ENCODE results near the gene NUP160.
"Not testable (repeated sequence)": the region's sequence is repeated elsewhere in the genome, so short reads cannot be mapped to it uniquely, and the experiment has no call there.

The NUP160 gene

GRCh38 chr11:47889714-47890441, 41.7 kb upstream of the NUP160 start:
- no peak overlapping the region for H3K27ac ChIP-seq (ENCODE audit: low read depth, low read length)

GRCh38 chr11:47887910-47888569, 39.9 kb upstream of the NUP160 start:
- no peak overlapping the region for H3K9ac ChIP-seq (ENCODE audit: low read length)
- H3K36me3 ChIP-seq (ENCODE audit: control insufficient read depth, insufficient read depth, low read length), result no peaks in the 10 kb centered on the region
- H3K56ac ChIP-seq (ENCODE audit: low read length), result no peak overlapping the region
- H3K23ac ChIP-seq (ENCODE audit: low read length), result no peak overlapping the region
- no peak for DNase-seq
- no CpG with 5 or more reads among the region's 5 CpGs for WGBS (ENCODE audit: extremely low coverage, insufficient coverage, low lambda C conversion rate)
- H3K4ac ChIP-seq (ENCODE audit: low read depth, low read length), result no peak overlapping the region
- no peak overlapping the region for H3K27ac ChIP-seq (ENCODE audit: low read depth, low read length)
- no peaks in the 10 kb centered on the region for H3K79me1 ChIP-seq (ENCODE audit: low read length)
- no peak overlapping the region for H3K4me2 ChIP-seq (ENCODE audit: low read length)
- H2AK5ac ChIP-seq (ENCODE audit: low read length), result no peak overlapping the region
- H2BK5ac ChIP-seq (ENCODE audit: low read length), result no peak overlapping the region
- no peak overlapping the region for H4K5ac ChIP-seq (ENCODE audit: low read length)
- no peaks in the 10 kb centered on the region for H3K4me1 ChIP-seq (ENCODE audit: control insufficient read depth, low read depth, low read length)
- no peak overlapping the region for H2BK120ac ChIP-seq (ENCODE audit: low read depth, low read length)
- H3K18ac ChIP-seq (ENCODE audit: low read length), result no peak overlapping the region
- H3K4me3 ChIP-seq (ENCODE audit: low read length), result no peak overlapping the region
- no peak overlapping the region for H4K8ac ChIP-seq (ENCODE audit: low read depth, low read length)
- H2BK15ac ChIP-seq (replicated peaks; ENCODE audit: low read depth), result no peak overlapping the region
- H3K79me2 ChIP-seq (ENCODE audit: control insufficient read depth, insufficient read depth, low read length), result no peaks in the 10 kb centered on the region
- H3K27me3 ChIP-seq (ENCODE audit: insufficient read depth, low read length, poor library complexity), result no peaks in the 10 kb centered on the region

More at GRCh38 chr11:47889714-47890441, 41.7 kb upstream of the NUP160 start:
- Histone ChIP-seq H3K4me2 (ENCODE audit: low read length) (no peak overlapping the region), H3K18ac (ENCODE audit: low read length) (no peak overlapping the region), H2BK120ac (ENCODE audit: low read depth, low read length) (no peak overlapping the region), H3K56ac (ENCODE audit: low read length) (no peak overlapping the region), H2BK5ac (ENCODE audit: low read length) (no peak overlapping the region), H4K8ac (ENCODE audit: low read depth, low read length) (no peak overlapping the region), H3K27me3 (ENCODE audit: insufficient read depth, low read length, poor library complexity) (no peaks in the 10 kb centered on the region), H2BK15ac (replicated peaks; ENCODE audit: low read depth) (no peak overlapping the region), H3K79me2 (ENCODE audit: control insufficient read depth, insufficient read depth, low read length) (no peaks in the 10 kb centered on the region), H3K4me1 (ENCODE audit: control insufficient read depth, low read depth, low read length) (no peaks in the 10 kb centered on the region), H3K9ac (ENCODE audit: low read length) (no peak overlapping the region), H3K4ac (ENCODE audit: low read depth, low read length) (no peak overlapping the region), H3K36me3 (ENCODE audit: control insufficient read depth, insufficient read depth, low read length) (no peaks in the 10 kb centered on the region), H3K4me3 (ENCODE audit: low read length) (no peak overlapping the region), H3K79me1 (ENCODE audit: low read length) (no peaks in the 10 kb centered on the region), H3K23ac (ENCODE audit: low read length) (no peak overlapping the region), H4K5ac (ENCODE audit: low read length) (no peak overlapping the region), H2AK5ac (ENCODE audit: low read length) (no peak overlapping the region)
- WGBS (ENCODE audit: extremely low coverage, insufficient coverage, low lambda C conversion rate), result no CpG with 5 or more reads among the region's 4 CpGs
- no peak for DNase-seq

- Histone ChIP-seq H3K56ac (ENCODE audit: low read length) (no peak overlapping the region), H3K27ac (ENCODE audit: low read depth, low read length) (no peak overlapping the region), H3K4me2 (ENCODE audit: low read length) (no peak overlapping the region), H2BK5ac (ENCODE audit: low read length) (no peak overlapping the region), H3K36me3 (ENCODE audit: control insufficient read depth, insufficient read depth, low read length) (no peaks in the 10 kb centered on the region), H2AK5ac (ENCODE audit: low read length) (no peak overlapping the region), H3K4ac (ENCODE audit: low read depth, low read length) (no peak overlapping the region), H3K18ac (ENCODE audit: low read length) (no peak overlapping the region), H4K8ac (ENCODE audit: low read depth, low read length) (no peak overlapping the region), H4K5ac (ENCODE audit: low read length) (no peak overlapping the region), H3K23ac (ENCODE audit: low read length) (no peak overlapping the region), H3K4me1 (ENCODE audit: control insufficient read depth, low read depth, low read length) (no peaks in the 10 kb centered on the region), H3K4me3 (ENCODE audit: low read length) (no peak overlapping the region), H3K9ac (ENCODE audit: low read length) (no peak overlapping the region), H3K79me1 (ENCODE audit: low read length) (no peaks in the 10 kb centered on the region), H2BK120ac (ENCODE audit: low read depth, low read length) (no peak overlapping the region), H3K79me2 (ENCODE audit: control insufficient read depth, insufficient read depth, low read length) (no peaks in the 10 kb centered on the region), H2BK15ac (replicated peaks; ENCODE audit: low read depth) (no peak overlapping the region), H3K27me3 (ENCODE audit: insufficient read depth, low read length, poor library complexity) (no peaks in the 10 kb centered on the region)
- WGBS (ENCODE audit: extremely low coverage, insufficient coverage, low lambda C conversion rate), result no CpG with 5 or more reads among the region's 6 CpGs
- DNase-seq, result no peak
Measured at GRCh38 chr11:47886096-47886495, 37.9 kb upstream of the NUP160 start.

GRCh38 chr11:47882437-47882836, 34.3 kb upstream of the NUP160 start:
- DNase-seq; H3K18ac ChIP-seq (ENCODE audit: low read length); H3K79me1 ChIP-seq (ENCODE audit: low read length); H3K56ac ChIP-seq (ENCODE audit: low read length); H3K79me2 ChIP-seq (ENCODE audit: control insufficient read depth, insufficient read depth, low read length); H3K23ac ChIP-seq (ENCODE audit: low read length); H4K8ac ChIP-seq (ENCODE audit: low read depth, low read length); H3K27ac ChIP-seq (ENCODE audit: low read depth, low read length); H3K27me3 ChIP-seq (ENCODE audit: insufficient read depth, low read length, poor library complexity); H3K9ac ChIP-seq (ENCODE audit: low read length); H2AK5ac ChIP-seq (ENCODE audit: low read length); H3K4me2 ChIP-seq (ENCODE audit: low read length); H2BK15ac ChIP-seq (replicated peaks; ENCODE audit: low read depth); H2BK120ac ChIP-seq (ENCODE audit: low read depth, low read length); H2BK5ac ChIP-seq (ENCODE audit: low read length); H3K4me3 ChIP-seq (ENCODE audit: low read length); H3K36me3 ChIP-seq (ENCODE audit: control insufficient read depth, insufficient read depth, low read length); H3K4ac ChIP-seq (ENCODE audit: low read depth, low read length); H4K5ac ChIP-seq (ENCODE audit: low read length); H3K4me1 ChIP-seq (ENCODE audit: control insufficient read depth, low read depth, low read length): not testable (repeated sequence)
- no CpG with 5 or more reads among the region's 13 CpGs for WGBS (ENCODE audit: extremely low coverage, insufficient coverage, low lambda C conversion rate)

GRCh38 chr11:47881145-47881544, 33.0 kb upstream of the NUP160 start:
- no peaks in the 10 kb centered on the region for H3K36me3 ChIP-seq (ENCODE audit: control insufficient read depth, insufficient read depth, low read length)
- no peak overlapping the region for H3K23ac ChIP-seq (ENCODE audit: low read length)

More at GRCh38 chr11:47881145-47881544, 33.0 kb upstream of the NUP160 start:
- DNase-seq, result no peak
- Histone ChIP-seq H3K27ac (ENCODE audit: low read depth, low read length) (no peak overlapping the region), H2AK5ac (ENCODE audit: low read length) (no peak overlapping the region), H3K79me1 (ENCODE audit: low read length) (no peaks in the 10 kb centered on the region), H3K27me3 (ENCODE audit: insufficient read depth, low read length, poor library complexity) (no peaks in the 10 kb centered on the region), H3K4me3 (ENCODE audit: low read length) (no peak overlapping the region), H3K18ac (ENCODE audit: low read length) (no peak overlapping the region), H4K8ac (ENCODE audit: low read depth, low read length) (no peak overlapping the region), H3K9ac (ENCODE audit: low read length) (no peak overlapping the region), H3K4ac (ENCODE audit: low read depth, low read length) (no peak overlapping the region), H3K79me2 (ENCODE audit: control insufficient read depth, insufficient read depth, low read length) (no peaks in the 10 kb centered on the region), H3K56ac (ENCODE audit: low read length) (no peak overlapping the region), H3K4me2 (ENCODE audit: low read length) (no peak overlapping the region), H3K4me1 (ENCODE audit: control insufficient read depth, low read depth, low read length) (no peaks in the 10 kb centered on the region), H4K5ac (ENCODE audit: low read length) (no peak overlapping the region), H2BK15ac (replicated peaks; ENCODE audit: low read depth) (no peak overlapping the region), H2BK120ac (ENCODE audit: low read depth, low read length) (no peak overlapping the region), H2BK5ac (ENCODE audit: low read length) (no peak overlapping the region)
- WGBS (ENCODE audit: extremely low coverage, insufficient coverage, low lambda C conversion rate), result no CpG with 5 or more reads among the region's 7 CpGs
